Calu3 (cell line): Measurements from ENCODE around the gene EFR3B. TPM values are rescaled to one million over a fixed set of nuclear protein-coding genes. Genes with fewer than 3 reads are reported as not detected.
A peak's percentile ranks its signal among the peaks of the same experiment; 100 is the strongest.
"Not testable (repeated sequence)": the region's sequence is repeated elsewhere in the genome, so short reads cannot be mapped to it uniquely, and the experiment has no call there.

Source experiments
- Bru-seq: library from RNA; stranded (reverse); fragments of 400-500 nt; gene quantifications from one replicate; lab custom pipeline; 2021; lab: Mats Ljungman, UMichigan
- BruChase-seq, 2 experiments: library from RNA; stranded (reverse); fragments of 400-500 nt; gene quantifications; one replicate each; lab custom pipeline; 2021; lab: Mats Ljungman, UMichigan
- BruUV-seq: library from RNA; stranded (reverse); fragments of 400-500 nt; replicated peaks from 2 replicates; lab custom pipeline; 2021; lab: Mats Ljungman, UMichigan
- CTCF ChIA-PET: fragments of 300-600 bp; sonication (Branson Sonifier 250); formaldehyde crosslinking; loops from one replicate; lab custom pipeline; 2022; ENCODE audit warnings: antibody characterized with exemption; lab: Charles Lee
- DNase-seq: peaks from one replicate; pipeline ENCODE4 v3.0.0; 2022
- H3K27ac Mint-ChIP-seq: one replicate; pipeline ENCODE4 v1.8.0; 2022; ENCODE audit warnings: mixed read lengths; ENCODE audit not compliant: unreplicated experiment
- H3K27me3 Mint-ChIP-seq: one replicate; pipeline ENCODE4 v1.8.0; 2022; ENCODE audit warnings: mixed read lengths; ENCODE audit not compliant: unreplicated experiment
- H3K36me3 Mint-ChIP-seq: one replicate; pipeline ENCODE4 v1.8.0; 2022; ENCODE audit warnings: mild to moderate bottlenecking, moderate library complexity, mixed read lengths; ENCODE audit not compliant: insufficient read depth, unreplicated experiment
- H3K4me1 Mint-ChIP-seq: one replicate; pipeline ENCODE4 v1.8.0; 2022; ENCODE audit warnings: mild to moderate bottlenecking, low read depth, mixed read lengths; ENCODE audit not compliant: unreplicated experiment
- H3K4me3 Mint-ChIP-seq: one replicate; pipeline ENCODE4 v1.8.0; 2022; ENCODE audit warnings: mild to moderate bottlenecking, low read depth, moderate library complexity, mixed read lengths; ENCODE audit not compliant: unreplicated experiment
- H3K9me3 Mint-ChIP-seq: one replicate; pipeline ENCODE4 v1.8.0; 2022; ENCODE audit warnings: low read depth, mixed read lengths; ENCODE audit not compliant: unreplicated experiment
- CTCF ChIP-seq: fragments of 200-600 bp; IDR thresholded peaks from one replicate; pipeline ENCODE4 v1.8.0; 2022; ENCODE audit warnings: antibody characterized with exemption; ENCODE audit not compliant: unreplicated experiment
- intact Hi-C: fragments of 100-400 bp; cut with micrococcal nuclease; formaldehyde crosslinking; loops from one replicate; pipeline ENCODE4 v1.10.0; 2022; ENCODE audit not compliant: unreplicated experiment
- long read RNA-seq: library from polyadenylated mRNA; stranded (forward); transcript quantifications from one replicate; pipeline ENCODE4 v2.0.0, GENCODE V29; 2022
- total RNA-seq: library from RNA; stranded (reverse); gene quantifications from 2 replicates; pipeline ENCODE4 v1.2.3, GENCODE V29; 2022

Gene EFR3B
- 0.10 and 0.17 TPM in 2 replicates for total RNA-seq
- Bru-seq, nascent RNA: percentile 9 among the genes with signal in this experiment
- BruChase-seq, experiment 1, labeled RNA remaining after a 6-hour chase: percentile 10 among the genes with signal in this experiment
- BruChase-seq, experiment 2, labeled RNA remaining after a 2-hour chase: percentile 13 among the genes with signal in this experiment
- long read RNA-seq: 0 reads

GRCh38 chr2:25041928-25042320, at the start of gene EFR3B:
Gene EFR3B (plus strand): TSS chr2:25042076. CDS start chr2:25042313, 237 bp downstream.
- BruUV-seq: no TSS peak
- no peak within 1 kb of the TSS for H3K27ac Mint-ChIP-seq
- peak within 1 kb of the TSS; percentile 90 for H3K4me3 Mint-ChIP-seq
- CTCF ChIA-PET: interaction anchor here (0.6 to 1.3 kb wide), 5 partner anchors 31 to 686 kb away, joined by 3 to 5 read pairs (median 3); no protein-coding TSS in a partner anchor
- H3K36me3 Mint-ChIP-seq: peaks cover 18% of the 10 kb centered on the region
- no peaks in the 10 kb centered on the region for H3K9me3 Mint-ChIP-seq
- intact Hi-C loops: loop anchor here (1.0 kb wide), 1 partner anchor 67 kb away; no protein-coding TSS in a partner anchor
- peak; percentile 96 for DNase-seq
- peaks cover 56% of the 10 kb centered on the region for H3K27me3 Mint-ChIP-seq
- peaks cover 12% of the 10 kb centered on the region for H3K4me1 Mint-ChIP-seq
- no peak for TF ChIP-seq CTCF

DNA sequence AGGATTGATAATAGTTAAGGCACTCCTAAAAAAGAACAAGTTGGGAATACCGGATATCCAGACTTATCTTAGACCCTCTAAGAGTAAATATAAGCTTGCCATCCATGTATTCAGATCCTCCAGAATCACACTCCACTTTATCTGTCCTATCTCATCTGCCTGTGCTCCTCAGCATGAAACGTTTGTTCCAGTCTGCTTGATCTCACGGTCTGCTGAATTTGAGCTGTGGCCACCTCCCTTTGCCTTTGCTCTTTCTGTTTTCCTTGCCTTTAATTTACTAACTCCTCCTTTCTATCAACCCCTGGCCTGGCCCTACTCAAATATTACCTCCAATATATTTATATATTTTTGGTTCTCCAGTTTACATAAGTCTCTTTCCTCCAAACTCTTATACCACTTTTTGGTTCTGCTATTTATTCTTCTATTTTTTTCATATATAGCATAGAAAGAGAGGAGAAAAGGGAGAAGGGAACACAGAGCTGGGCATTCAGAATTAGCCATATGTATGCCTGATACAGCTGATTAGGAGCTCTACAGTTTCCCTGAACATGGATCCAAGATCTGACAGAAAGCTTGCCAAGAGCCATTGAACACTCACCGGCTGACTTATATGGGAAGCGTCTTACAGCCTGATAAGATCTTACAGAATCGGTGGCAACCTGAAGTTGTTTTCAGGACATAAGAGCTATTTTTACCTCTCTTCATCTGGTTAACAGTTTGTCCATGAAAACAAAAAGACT, 48.3 kb upstream of the EFR3B start:
- intact Hi-C loops: no loop called here
- H3K4me3 Mint-ChIP-seq: no peak overlapping the region
- CTCF ChIA-PET: no interaction called here
- no peaks in the 10 kb centered on the region for H3K36me3 Mint-ChIP-seq
- no TSS peak for BruUV-seq
- H3K27ac Mint-ChIP-seq: no peak overlapping the region
- H3K9me3 Mint-ChIP-seq: no peaks in the 10 kb centered on the region
- DNase-seq: no peak
- peaks cover 40% of the 10 kb centered on the region for H3K27me3 Mint-ChIP-seq
- no peak for TF ChIP-seq CTCF
- H3K4me1 Mint-ChIP-seq: peaks cover 8% of the 10 kb centered on the region

GRCh38 chr2:24994146-24994724, 47.6 kb upstream of the EFR3B start:
- Mint-ChIP-seq H3K27ac (no peak overlapping the region), H3K36me3 (no peaks in the 10 kb centered on the region), H3K4me3 (no peak overlapping the region), H3K27me3 (peaks cover 33% of the 10 kb centered on the region), H3K9me3 (no peaks in the 10 kb centered on the region), H3K4me1 (peaks cover 8% of the 10 kb centered on the region)
- TF ChIP-seq CTCF: no peak
- no peak for DNase-seq
- CTCF ChIA-PET: no interaction called here
- intact Hi-C loops: no loop called here
- no TSS peak for BruUV-seq

DNA sequence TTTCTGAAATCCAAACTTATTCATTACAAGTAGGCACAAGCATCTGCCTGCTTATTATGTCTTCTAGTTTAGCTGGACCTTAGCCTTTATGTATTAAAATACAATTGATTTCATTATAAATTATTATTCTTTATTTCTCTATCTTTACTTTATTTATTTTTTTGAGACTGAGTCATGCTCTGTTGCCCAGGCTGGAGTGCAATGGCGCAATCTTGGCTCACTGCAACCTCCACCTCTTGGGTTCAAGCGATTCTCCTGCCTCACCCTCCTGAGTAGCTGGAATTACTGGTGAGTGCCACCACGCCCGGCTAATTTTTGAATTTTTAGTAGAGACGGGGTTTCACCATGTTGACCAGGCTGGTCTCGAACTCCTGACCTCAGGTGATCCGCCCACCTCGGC, 42.8 kb upstream of the EFR3B start:
- BruUV-seq, CTCF ChIA-PET, DNase-seq, H3K9me3 Mint-ChIP-seq, intact Hi-C loops, H3K4me1 Mint-ChIP-seq, H3K4me3 Mint-ChIP-seq, H3K27ac Mint-ChIP-seq, H3K36me3 Mint-ChIP-seq: not testable (repeated sequence)
- H3K27me3 Mint-ChIP-seq: peaks cover 27% of the 10 kb centered on the region
